ENCODE measurements around the gene UCKL1.
"Not testable (repeated sequence)": the region's sequence is repeated elsewhere in the genome, so short reads cannot be mapped to it uniquely, and the experiment has no call there.

Gene UCKL1

GRCh38 chr20:63960654-63961621 lies 4.7 kb upstream of the UCKL1 start:
- DNase-seq: not testable (repeated sequence)

DNA sequence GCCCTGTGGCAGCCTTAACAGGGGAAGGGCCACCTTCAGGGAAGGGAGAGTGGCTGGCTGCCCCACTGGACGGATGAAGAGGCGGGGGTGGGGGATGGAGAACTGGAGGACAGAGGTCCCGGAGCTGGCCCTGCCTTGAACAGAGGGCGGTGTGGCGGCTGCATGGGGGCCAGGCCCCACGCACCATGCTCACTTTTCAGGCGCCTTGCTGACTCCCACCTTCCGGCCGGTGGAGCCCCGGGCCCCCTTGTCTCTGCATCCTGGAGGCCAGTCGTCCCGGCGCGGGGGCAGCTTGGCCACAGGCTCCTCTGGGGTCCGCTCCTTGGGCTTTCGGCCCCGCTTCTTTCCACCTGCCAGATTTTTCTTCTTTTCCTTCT lies 3.5 kb upstream of the UCKL1 start:
- no peak for DNase-seq

DNA sequence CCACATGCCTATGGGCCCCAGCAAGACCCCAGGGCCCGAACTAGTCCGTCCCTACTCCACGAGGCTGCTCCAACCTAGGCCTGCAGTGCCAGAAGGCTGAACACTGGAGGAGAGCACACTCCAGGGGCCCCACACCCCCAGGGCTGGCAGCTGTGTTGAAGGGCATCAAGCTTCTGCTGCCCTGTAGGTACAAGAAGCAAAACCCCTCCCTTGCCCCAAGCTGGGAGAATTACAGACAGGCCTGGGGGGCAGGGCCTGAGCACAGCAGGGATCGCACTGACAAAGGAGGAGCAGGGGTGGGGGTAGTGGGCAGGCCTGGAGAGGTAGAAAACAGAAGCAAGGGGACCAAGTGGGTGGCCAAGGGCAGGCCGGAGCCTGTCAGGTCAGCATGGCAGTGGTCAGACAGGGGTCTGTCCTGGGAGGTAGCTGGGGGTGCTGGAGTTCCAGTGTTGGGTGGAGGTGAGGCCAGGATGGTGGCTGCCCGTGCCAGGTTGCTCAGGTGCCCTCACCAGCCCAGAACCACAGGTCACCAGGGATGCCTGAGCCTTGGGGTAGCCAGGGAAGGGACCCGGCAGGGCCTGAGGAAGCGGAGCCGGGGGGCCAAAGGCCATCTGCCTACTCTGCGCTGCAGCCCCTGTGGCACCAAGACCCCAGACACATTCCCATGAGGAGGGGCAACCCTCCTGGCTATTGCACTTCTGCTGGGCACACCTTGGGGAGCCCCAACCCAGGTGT lies 2.9 kb upstream of the UCKL1 start:
- DNase-seq: no peak

- no peak for DNase-seq
Measured at GRCh38 chr20:63958471-63958870, 2.3 kb upstream of the UCKL1 start.

DNA sequence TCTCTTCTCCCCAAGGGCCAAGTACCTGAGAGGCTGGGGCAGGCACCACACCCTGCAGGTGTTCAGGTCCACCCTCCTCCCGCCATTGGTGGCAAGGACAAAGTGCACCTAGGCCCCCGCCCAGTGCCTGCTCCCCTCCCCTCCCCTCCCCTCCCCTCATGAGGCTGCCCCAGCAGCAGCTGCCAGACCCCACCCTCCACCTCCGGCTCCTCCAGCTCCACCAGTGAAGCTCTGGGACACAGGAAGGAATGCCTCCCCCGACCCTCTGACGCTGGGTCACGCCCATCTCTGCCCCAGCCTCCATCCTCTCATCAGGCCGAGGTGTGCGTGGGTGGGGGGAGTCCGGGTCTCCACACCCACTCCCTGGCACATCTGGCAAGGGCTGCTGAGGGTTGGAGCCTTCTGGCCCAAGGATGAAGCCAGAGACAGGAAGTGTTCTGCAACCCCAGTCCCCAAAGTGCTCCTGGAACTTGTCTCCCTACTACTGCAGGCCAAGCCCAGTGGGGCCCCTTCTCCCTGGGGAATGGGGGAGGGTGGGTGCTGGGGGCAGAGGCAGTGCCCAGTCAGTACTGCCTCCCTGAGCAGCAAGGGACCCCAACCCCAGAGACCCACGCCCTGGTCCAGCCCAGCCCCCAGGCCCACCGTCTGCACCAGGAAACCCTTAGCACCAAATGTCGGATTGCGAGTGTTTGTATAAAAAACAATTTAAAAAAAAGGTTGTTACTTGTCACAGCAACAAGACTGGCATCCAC lies 1.6 kb upstream of the UCKL1 start:
- peak in 4 of 56 donors; percentile 16 to 36 (median 25) for DNase-seq

- peak in 40 of 56 donors; percentile 7 to 72 (median 40) for DNase-seq
Measured at GRCh38 chr20:63957004-63957689, 931 bp upstream of the UCKL1 start.

DNA sequence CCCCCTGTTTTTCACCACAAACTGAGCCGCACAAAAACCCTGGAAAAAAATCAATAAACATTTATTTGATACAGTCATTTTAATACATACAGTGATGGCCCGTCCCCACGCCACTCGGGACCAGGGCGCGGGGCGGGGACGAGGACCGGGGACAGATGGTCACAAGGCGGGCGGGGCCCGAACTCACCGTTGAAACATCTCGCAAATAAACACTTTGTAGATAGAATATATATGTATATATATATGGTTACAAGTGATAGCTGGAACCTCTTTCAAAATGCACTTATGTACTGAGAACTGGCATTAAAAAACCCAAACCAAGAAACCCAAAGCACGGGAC lies 418 bp upstream of the UCKL1 start:
- peak in 2 of 56 donors; percentile 34 to 52 for DNase-seq

- peak in 34 of 56 donors; percentile 27 to 74 (median 53) for DNase-seq
Measured at GRCh38 chr20:63955281-63955826, 862 bp downstream of the UCKL1 start.

DNA sequence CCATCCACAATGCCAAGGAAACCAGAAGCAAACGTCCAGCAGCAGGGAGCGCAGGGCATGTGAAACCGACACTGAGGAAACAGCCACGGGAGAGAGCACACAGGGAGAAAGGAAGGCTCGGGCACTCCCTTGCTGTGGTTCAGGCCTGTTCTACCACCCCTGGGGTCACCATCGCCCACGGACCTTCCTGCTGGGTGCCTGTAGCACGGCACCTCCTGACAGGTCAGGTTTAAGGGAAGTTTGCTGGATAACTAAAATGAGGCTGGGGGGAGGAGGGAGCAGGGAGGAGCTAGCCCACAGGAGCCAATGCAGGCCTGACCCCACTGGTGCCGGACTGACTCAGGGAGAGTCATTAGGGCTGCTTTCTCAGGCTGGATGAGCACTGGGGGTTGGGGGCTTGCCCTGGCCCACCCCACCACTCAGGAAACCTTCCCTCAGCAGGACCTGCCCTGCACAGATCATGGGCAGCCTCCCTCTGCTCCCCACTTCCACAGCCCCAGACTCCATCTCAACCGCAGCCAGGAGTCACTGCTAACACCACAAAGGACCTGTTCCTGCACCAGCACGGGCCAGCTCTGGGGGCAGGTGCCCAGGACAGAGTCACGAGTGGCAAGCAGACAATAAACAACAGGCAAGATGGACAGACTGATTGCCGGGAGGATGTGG lies 2.3 kb downstream of the UCKL1 start:
- DNase-seq: no peak

GRCh38 chr20:63952769-63953168 lies 3.4 kb downstream of the UCKL1 start:
- no peak for DNase-seq

- no peak for DNase-seq
Measured at GRCh38 chr20:63952210-63952535, 4.0 kb downstream of the UCKL1 start.

- no peak for DNase-seq
Measured at GRCh38 chr20:63951398-63952209, 4.6 kb downstream of the UCKL1 start.

DNA sequence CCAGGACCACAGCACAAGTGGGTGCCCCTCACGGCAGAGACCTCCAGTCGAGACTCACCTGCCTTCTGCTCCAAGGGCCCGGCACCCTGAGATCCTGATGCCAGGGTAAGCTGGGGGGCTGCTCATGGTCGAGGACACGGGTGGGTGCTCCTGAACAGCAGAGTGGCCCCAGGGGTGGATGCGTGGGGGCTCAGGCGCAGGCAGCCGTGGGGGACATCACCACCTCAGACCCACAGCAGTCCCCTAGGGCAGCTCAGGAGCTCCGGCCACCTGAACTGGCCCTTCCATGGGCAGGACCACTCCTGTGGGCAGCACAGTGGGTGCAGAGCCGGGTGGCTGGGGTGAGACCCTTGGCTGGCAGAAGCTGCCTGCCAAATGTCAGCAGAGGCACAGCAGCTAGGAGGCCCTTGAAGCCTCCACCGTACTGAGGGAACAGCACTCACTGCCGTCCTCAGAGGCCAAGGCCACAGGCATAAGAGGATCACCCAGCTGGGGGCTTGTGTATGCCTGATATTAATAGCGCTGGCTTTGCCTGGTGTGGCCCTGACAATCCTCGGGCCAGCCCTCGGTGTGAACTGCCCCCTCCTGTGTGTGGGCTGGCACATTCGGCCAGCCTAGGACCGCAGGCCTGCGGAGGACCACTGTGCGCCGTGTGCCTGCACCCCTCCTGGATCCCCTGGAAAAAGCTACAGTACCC lies 5.4 kb downstream of the UCKL1 start:
- DNase-seq: no peak

- peak in 36 of 56 donors; percentile 11 to 70 (median 40) for DNase-seq
Measured at GRCh38 chr20:63947638-63948456, 8.4 kb downstream of the UCKL1 start.

GRCh38 chr20:63946986-63947637 lies 9.1 kb downstream of the UCKL1 start:
- DNase-seq: no peak

GRCh38 chr20:63945921-63946920 lies 10.0 kb downstream of the UCKL1 start:
- DNase-seq: no peak

Measured in nucleus accumbens (tissue), 56 donors.